B cell (primary cell): ENCODE data around the gene IGF2BP3. TPM values are rescaled to one million over a fixed set of nuclear protein-coding genes. Genes with fewer than 3 reads are reported as not detected.

Experiments
- ATAC-seq: fragments of 200-7000 bp; cut with Tn5 transposase; one replicate; pipeline ENCODE4 v1.10.0; 2021; ENCODE audit warnings: low read depth, mild to moderate bottlenecking, moderate number of reproducible peaks, moderate library complexity
- CTCF ChIA-PET: fragments of 350-600 bp; sonication (Branson Sonifier 250); formaldehyde crosslinking; loops from one replicate; lab custom pipeline; 2021; ENCODE audit warnings: antibody characterized with exemption, inconsistent platforms; lab: Charles Lee
- POLR2A ChIA-PET: fragments of 350-600 bp; sonication (Branson Sonifier 250); formaldehyde crosslinking; loops from one replicate; lab custom pipeline; 2021; ENCODE audit warnings: antibody characterized with exemption; lab: Charles Lee
- DNase-seq: peaks from one replicate; pipeline ENCODE4 v3.0.0; 2013
- H2AFZ ChIP-seq: 2 replicates; pipeline ENCODE4 v1.6.1; 2012; ENCODE audit warnings: mild to moderate bottlenecking, low read depth, low read length; ENCODE audit not compliant: insufficient read depth, poor library complexity, severe bottlenecking
- H3K27ac ChIP-seq, 2 donors: 1 replicate in 1 of 2; 2 replicates in 1 of 2; pipeline ENCODE4 v1.5.1; 2012 to 2013; ENCODE audit warnings: low read length in 2 of 2, mild to moderate bottlenecking in 2 of 2, moderate library complexity in 1 of 2
- H3K27me3 ChIP-seq, 4 experiments: fragments of 200-600 bp in 1 of 4; sonication (generic) in 1 of 4; replicated peaks in 1 of 4; 1 replicate in 2 of 4; 2 replicates in 2 of 4; pipeline versions ENCODE4 v1.6.1 to v1.7.0; 2013 to 2016; ENCODE audit warnings: low read length in 3 of 4, mild to moderate bottlenecking in 2 of 4, mixed read lengths in 1 of 4, moderate library complexity in 1 of 4; ENCODE audit not compliant: insufficient read depth in 4 of 4, control insufficient read depth in 3 of 4; ENCODE audit errors: control extremely low read depth in 1 of 4
- H3K36me3 ChIP-seq, 2 experiments: replicated peaks in 1 of 2; 1 replicate in 1 of 2; 2 replicates in 1 of 2; pipeline versions ENCODE4 v1.6.1 to v1.7.1; 2013; ENCODE audit warnings: low read length in 1 of 2; ENCODE audit not compliant: insufficient read depth in 2 of 2, control insufficient read depth in 1 of 2; ENCODE audit errors: control extremely low read depth in 1 of 2, extremely low read depth in 1 of 2
- H3K4me1 ChIP-seq, 2 donors: fragments of 200-600 bp in 1 of 2; sonication (generic) in 1 of 2; 1 replicate in 1 of 2; 2 replicates in 1 of 2; pipeline versions ENCODE4 v1.5.1 to v1.6.1; 2013 to 2017; ENCODE audit warnings: low read length in 2 of 2; ENCODE audit not compliant: control insufficient read depth in 2 of 2, insufficient read depth in 2 of 2
- H3K4me2 ChIP-seq: replicated peaks from 2 replicates; pipeline ENCODE3; 2012; ENCODE audit warnings: mild to moderate bottlenecking, low read depth, low read length; ENCODE audit not compliant: poor library complexity, severe bottlenecking
- H3K4me3 ChIP-seq, 5 experiments: fragments of 200-600 bp in 1 of 5; sonication (generic) in 1 of 5; 1 replicate in 3 of 5; 2 replicates in 2 of 5; pipeline versions ENCODE4 v1.5.1 to v1.7.0; 2011 to 2016; ENCODE audit warnings: low read length in 4 of 5, mild to moderate bottlenecking in 4 of 5, low read depth in 2 of 5, control low read depth in 1 of 5, moderate library complexity in 1 of 5; ENCODE audit not compliant: insufficient read depth in 1 of 5; ENCODE audit errors: control extremely low read depth in 1 of 5, extremely low read depth in 1 of 5
- H3K79me2 ChIP-seq: fragments of 200-600 bp; sonication (generic); one replicate; pipeline ENCODE4 v1.6.0; 2016; ENCODE audit warnings: low read length; ENCODE audit not compliant: control insufficient read depth, insufficient read depth
- H3K9ac ChIP-seq: fragments of 200-600 bp; sonication (generic); 2 replicates; pipeline ENCODE4 v1.6.1; 2017; ENCODE audit warnings: mild to moderate bottlenecking, low read length, moderate library complexity
- H3K9me3 ChIP-seq, 3 donors: one replicate each; pipeline versions ENCODE4 v1.6.1 to v1.7.1; 2013; ENCODE audit warnings: low read length in 2 of 3; ENCODE audit not compliant: control insufficient read depth in 2 of 3, insufficient read depth in 1 of 3; ENCODE audit errors: control extremely low read depth in 1 of 3
- H4K20me1 ChIP-seq: 2 replicates; pipeline ENCODE4 v1.6.0; 2012; ENCODE audit warnings: mild to moderate bottlenecking, low read length; ENCODE audit not compliant: insufficient read depth, control insufficient read depth, poor library complexity, severe bottlenecking
- H3K27ac Mint-ChIP-seq: one replicate; pipeline ENCODE4 v1.8.0; 2021; ENCODE audit warnings: mixed read lengths
- H3K27me3 Mint-ChIP-seq: one replicate; pipeline ENCODE4 v1.8.0; 2021; ENCODE audit warnings: mixed read lengths
- H3K4me1 Mint-ChIP-seq: one replicate; pipeline ENCODE4 v1.8.0; 2021; ENCODE audit warnings: mixed read lengths
- H3K4me3 Mint-ChIP-seq: one replicate; pipeline ENCODE4 v1.8.0; 2021; ENCODE audit warnings: mixed read lengths
- H3K9me3 Mint-ChIP-seq: one replicate; pipeline ENCODE4 v1.8.0; 2022; ENCODE audit warnings: mixed read lengths; ENCODE audit not compliant: insufficient read depth
- EZH2 ChIP-seq: IDR thresholded peaks from 2 replicates; pipeline ENCODE4 v1.6.1; 2012; ENCODE audit warnings: borderline replicate concordance, low read depth, mild to moderate bottlenecking, moderate library complexity, low read length; ENCODE audit not compliant: insufficient read depth, poor library complexity, severe bottlenecking
- WGBS: methylation state at CpG from one replicate; pipeline ENCODE4 v1.1.5; 2013; ENCODE audit warnings: missing lambda C conversion rate; ENCODE audit not compliant: insufficient coverage; 5-methylcytosine and 5-hydroxymethylcytosine counted together
- intact Hi-C: fragments of 100-400 bp; cut with micrococcal nuclease; formaldehyde crosslinking; loops from one replicate; pipeline ENCODE4 v1.10.0; 2022
- polyA plus RNA-seq: library from polyadenylated mRNA; depleted of rRNA; stranded (reverse); fragments of >200 nt; gene quantifications from 2 replicates; pipeline ENCODE4 v1.2.3, GENCODE V29; 2012
- total RNA-seq, 2 donors: library from RNA; stranded (reverse); fragments of 120-200 nt in 1 of 2; gene quantifications; 1 replicate in 1 of 2; 2 replicates in 1 of 2; pipeline versions ENCODE4 v1.2.3 to v1.2.4, GENCODE V29; 2013 to 2022
- TF ChIP-seq, protein P1 (sequence below): fragments of 200-600 bp; IDR thresholded peaks from one replicate; pipeline ENCODE4 v1.8.0; 2022; ENCODE audit warnings: antibody characterized with exemption, mild to moderate bottlenecking

IGF2BP3 gene
- total and polyA plus RNA-seq, 2 donors (not counting 1 experiment from before 2014, with no cell fraction given), result 0.63 to 10.0 TPM

DNA sequence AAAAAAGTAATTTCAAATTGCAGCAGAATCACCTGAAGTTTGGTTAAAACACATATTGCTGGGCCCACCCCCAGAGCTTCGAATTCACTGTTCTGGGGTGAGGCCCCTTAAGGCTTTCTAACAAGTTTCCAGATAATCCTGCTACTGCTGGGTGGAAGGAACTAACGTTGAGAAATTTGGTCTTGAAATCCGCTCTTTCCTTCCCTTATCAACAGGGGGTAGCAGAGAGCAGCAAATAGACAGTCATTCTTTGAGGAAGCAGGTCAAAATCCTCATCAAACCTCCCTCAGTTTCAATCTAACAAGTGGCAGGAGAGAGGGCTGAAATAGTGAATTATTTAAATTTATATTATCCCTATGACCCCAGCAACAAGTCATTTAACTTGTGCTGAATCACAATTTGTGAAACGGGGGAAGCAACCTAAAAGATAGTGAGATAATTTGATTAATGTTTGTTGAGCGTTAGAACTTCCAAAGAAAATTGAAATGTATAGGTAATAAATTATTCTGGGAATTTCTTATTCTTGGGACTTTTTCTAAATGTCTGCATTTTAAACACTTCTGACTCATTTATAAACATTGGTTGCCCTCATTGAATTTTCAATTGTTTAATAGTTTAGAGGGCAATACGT, 192.8 kb downstream of the IGF2BP3 start:
- H3K27ac ChIP-seq, result no peak overlapping the region
- Mint-ChIP-seq H3K9me3 (no peaks in the 10 kb centered on the region), H3K4me3 (no peak overlapping the region), H3K27me3 (no peaks in the 10 kb centered on the region), H3K4me1 (peaks cover 4% of the 10 kb centered on the region), H3K27ac (no peak overlapping the region)
- H3K4me3 ChIP-seq, result no peak overlapping the region
- H3K4me2 ChIP-seq, result no peak overlapping the region
- CTCF ChIA-PET, result interaction anchor here (0.6 to 2.1 kb wide), 13 partner anchors 9 to 508 kb away, joined by 3 to 11 read pairs (median 4); partner anchors contain the start of gene STK31
- intact Hi-C loops, result loop anchor here (1.0 to 10.0 kb wide), 5 partner anchors 22 to 1387 kb away; partner anchors contain the start of gene MALSU1
- TF ChIP-seq EZH2, result no peak
- TF ChIP-seq, protein P1, sequence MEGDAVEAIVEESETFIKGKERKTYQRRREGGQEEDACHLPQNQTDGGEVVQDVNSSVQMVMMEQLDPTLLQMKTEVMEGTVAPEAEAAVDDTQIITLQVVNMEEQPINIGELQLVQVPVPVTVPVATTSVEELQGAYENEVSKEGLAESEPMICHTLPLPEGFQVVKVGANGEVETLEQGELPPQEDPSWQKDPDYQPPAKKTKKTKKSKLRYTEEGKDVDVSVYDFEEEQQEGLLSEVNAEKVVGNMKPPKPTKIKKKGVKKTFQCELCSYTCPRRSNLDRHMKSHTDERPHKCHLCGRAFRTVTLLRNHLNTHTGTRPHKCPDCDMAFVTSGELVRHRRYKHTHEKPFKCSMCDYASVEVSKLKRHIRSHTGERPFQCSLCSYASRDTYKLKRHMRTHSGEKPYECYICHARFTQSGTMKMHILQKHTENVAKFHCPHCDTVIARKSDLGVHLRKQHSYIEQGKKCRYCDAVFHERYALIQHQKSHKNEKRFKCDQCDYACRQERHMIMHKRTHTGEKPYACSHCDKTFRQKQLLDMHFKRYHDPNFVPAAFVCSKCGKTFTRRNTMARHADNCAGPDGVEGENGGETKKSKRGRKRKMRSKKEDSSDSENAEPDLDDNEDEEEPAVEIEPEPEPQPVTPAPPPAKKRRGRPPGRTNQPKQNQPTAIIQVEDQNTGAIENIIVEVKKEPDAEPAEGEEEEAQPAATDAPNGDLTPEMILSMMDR, result peak; percentile 90
- H3K9me3 ChIP-seq, result no peaks in the 10 kb centered on the region
- no peaks in the 10 kb centered on the region for H3K79me2 ChIP-seq
- peaks cover 0 to 4% (median 0%) of the 10 kb centered on the region in 4 experiments for H3K27me3 ChIP-seq
- H4K20me1 ChIP-seq, result no peaks in the 10 kb centered on the region
- no peaks in the 10 kb centered on the region for H3K36me3 ChIP-seq
- DNase-seq (peak; percentile 75), ATAC-seq (peak; percentile 60)
- 0% methylated on average over 1 of the region's 6 CpGs for WGBS
- H2AFZ ChIP-seq, result peak overlapping the region; percentile 30
- no peak overlapping the region for H3K9ac ChIP-seq
- H3K4me1 ChIP-seq, result peaks cover 3 to 9% of the 10 kb centered on the region in 2 donors
- POLR2A ChIA-PET, result no interaction called here

DNA sequence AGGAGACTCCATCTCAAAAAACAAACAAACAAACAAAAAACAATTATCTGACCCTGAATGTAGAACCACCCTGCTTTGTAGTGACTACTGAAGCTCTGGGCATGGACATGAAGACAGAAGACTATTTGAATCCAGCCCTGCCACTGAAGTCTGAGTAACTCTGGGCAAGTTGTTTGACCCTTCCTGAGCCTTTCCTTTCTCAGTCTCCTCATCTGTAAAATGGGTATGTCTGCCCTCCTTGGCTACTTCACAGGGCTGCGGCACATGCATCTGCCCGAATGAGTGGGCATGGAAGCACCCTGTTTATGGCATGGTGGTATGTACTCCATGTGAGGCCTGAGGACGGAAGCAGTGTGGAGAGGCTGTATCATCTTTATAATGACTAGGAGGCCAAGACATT, 193.3 kb downstream of the IGF2BP3 start:
- 100% methylated on average over 2 of the region's 3 CpGs for WGBS
- no peaks in the 10 kb centered on the region for H3K79me2 ChIP-seq
- no peak overlapping the region for H3K27ac Mint-ChIP-seq
- no peak overlapping the region for H3K27ac ChIP-seq
- CTCF ChIA-PET, result interaction anchor here (0.6 to 2.1 kb wide), 10 partner anchors 9 to 507 kb away, joined by 3 to 10 read pairs (median 4); partner anchors contain the start of gene STK31
- H3K4me1 ChIP-seq, result peaks cover 3 to 9% of the 10 kb centered on the region in 2 donors
- no peaks in the 10 kb centered on the region for H3K36me3 ChIP-seq
- H3K4me1 Mint-ChIP-seq, result peaks cover 4% of the 10 kb centered on the region
- TF ChIP-seq, protein P1, result no peak
- TF ChIP-seq EZH2, result no peak
- ATAC-seq, result no peak
- no peak for DNase-seq
- no peaks in the 10 kb centered on the region for H4K20me1 ChIP-seq
- no peak overlapping the region for H3K4me2 ChIP-seq
- POLR2A ChIA-PET, result interaction anchor here (0.6 kb wide), 1 partner anchor 175 kb away, joined by 4 read pairs; no protein-coding TSS in a partner anchor
- H3K27me3 Mint-ChIP-seq, result peaks cover 3% of the 10 kb centered on the region
- no peaks in the 10 kb centered on the region for H3K9me3 ChIP-seq
- H3K27me3 ChIP-seq, result peaks cover 0 to 6% (median 0%) of the 10 kb centered on the region in 4 experiments
- H3K9me3 Mint-ChIP-seq, result no peaks in the 10 kb centered on the region
- H3K4me3 Mint-ChIP-seq, result no peak overlapping the region
- peak overlapping the region; percentile 30 for H2AFZ ChIP-seq
- intact Hi-C loops, result loop anchor here (1.0 to 10.0 kb wide), 5 partner anchors 22 to 1388 kb away; partner anchors contain the start of gene MALSU1
- no peak overlapping the region for H3K4me3 ChIP-seq
- no peak overlapping the region for H3K9ac ChIP-seq
